ENCODE results near the gene PATJ. TPM values are rescaled to one million over a fixed set of nuclear protein-coding genes. Genes with fewer than 3 reads are reported as not detected.
"Not testable (repeated sequence)": the region's sequence is repeated elsewhere in the genome, so short reads cannot be mapped to it uniquely, and the experiment has no call there.

Gene PATJ
- total RNA-seq, 2 donors from 2014 or later: 42.7 to 67.5 TPM

- TF ChIP-seq POLR2AphosphoS5 (IDR thresholded peaks at IDR 0.05) (peak; percentile 90), CTCF (IDR thresholded peaks at IDR 0.05) (no peak)
- H3K4me1 ChIP-seq (replicated peaks): peaks cover 6% of the 10 kb centered on the region
- 26% methylated on average over 3 of the region's 3 CpGs for WGBS
- no peaks in the 10 kb centered on the region for H3K36me3 ChIP-seq
- no peaks in the 10 kb centered on the region for H3K9me3 ChIP-seq
- H3K27ac ChIP-seq: peak overlapping the region; percentile 71 to 76
- intact Hi-C loops (cut with DNase I): no loop called here
- no peaks in the 10 kb centered on the region for H3K27me3 ChIP-seq (replicated peaks; ENCODE audit: insufficient read depth)
- peak; percentile 64 for DNase-seq (ENCODE audit: low spot score)
- no peak overlapping the region for H3K4me3 ChIP-seq
These were observed 94.4 kb downstream of the PATJ start for GRCh38 chr1:61836649-61837048.

- H3K27me3 ChIP-seq (replicated peaks; ENCODE audit: insufficient read depth); H3K4me3 ChIP-seq; H3K36me3 ChIP-seq; intact Hi-C loops (cut with DNase I); H3K4me1 ChIP-seq (replicated peaks); H3K9me3 ChIP-seq; DNase-seq (ENCODE audit: low spot score): not testable (repeated sequence)
- 90% methylated on average over 6 of the region's 6 CpGs for WGBS
- peak overlapping the region; percentile 71 to 76 for H3K27ac ChIP-seq
These were observed 95.3 kb downstream of the PATJ start for GRCh38 chr1:61837607-61838006.

GRCh38 chr1:61839679-61840078 is 97.4 kb downstream of the PATJ start:
- 60% methylated on average over 2 of the region's 2 CpGs for WGBS
- Histone ChIP-seq H3K36me3 (no peaks in the 10 kb centered on the region), H3K4me1 (replicated peaks) (peaks cover 6% of the 10 kb centered on the region), H3K27ac (no peak overlapping the region), H3K9me3 (no peaks in the 10 kb centered on the region), H3K27me3 (replicated peaks; ENCODE audit: insufficient read depth) (no peaks in the 10 kb centered on the region), H3K4me3 (no peak overlapping the region)
- TF ChIP-seq POLR2AphosphoS5 (IDR thresholded peaks at IDR 0.05) (no peak), POLR2A (IDR thresholded peaks at IDR 0.05) (no peak), CTCF (IDR thresholded peaks at IDR 0.05) (no peak)
- intact Hi-C loops (cut with DNase I): loop anchor here (5.0 kb wide), 1 partner anchor 97 kb away; the partner anchor contains the start of gene PATJ
- DNase-seq (ENCODE audit: low spot score): no peak

GRCh38 chr1:61842036-61842435 is 99.8 kb downstream of the PATJ start:
- no peak overlapping the region for H3K4me3 ChIP-seq
- 82% methylated on average over 4 of the region's 4 CpGs for WGBS
- TF ChIP-seq CTCF (IDR thresholded peaks at IDR 0.05) (no peak), POLR2AphosphoS5 (IDR thresholded peaks at IDR 0.05) (no peak), POLR2A (IDR thresholded peaks at IDR 0.05) (no peak)
- H3K36me3 ChIP-seq: no peaks in the 10 kb centered on the region
- DNase-seq (ENCODE audit: low spot score): no peak
- intact Hi-C loops (cut with DNase I): loop anchor here (5.0 kb wide), 1 partner anchor 100 kb away; the partner anchor contains the start of gene PATJ
- H3K9me3 ChIP-seq: no peaks in the 10 kb centered on the region
- no peaks in the 10 kb centered on the region for H3K27me3 ChIP-seq (replicated peaks; ENCODE audit: insufficient read depth)
- H3K4me1 ChIP-seq (replicated peaks): peaks cover 3% of the 10 kb centered on the region
- no peak overlapping the region for H3K27ac ChIP-seq

GRCh38 chr1:61842863-61843514 is 100.7 kb downstream of the PATJ start:
- peak in 1 of 4 experiments; percentile 16 for TF ChIP-seq CTCF (IDR thresholded peaks at IDR 0.05)
- peak; percentile 4 for TF ChIP-seq POLR2AphosphoS5 (IDR thresholded peaks at IDR 0.05)
- no peak for TF ChIP-seq POLR2A (IDR thresholded peaks at IDR 0.05)
- Histone ChIP-seq H3K4me3 (no peak overlapping the region), H3K27ac (peak overlapping the region; percentile 8 to 21), H3K27me3 (replicated peaks; ENCODE audit: insufficient read depth) (no peaks in the 10 kb centered on the region), H3K4me1 (replicated peaks) (no peaks in the 10 kb centered on the region), H3K36me3 (no peaks in the 10 kb centered on the region), H3K9me3 (no peaks in the 10 kb centered on the region)
- intact Hi-C loops (cut with DNase I): loop anchor here (5.0 kb wide), 1 partner anchor 101 kb away; the partner anchor contains the start of gene PATJ
- 48% methylated on average over 2 of the region's 2 CpGs for WGBS
- peak; percentile 23 for DNase-seq (ENCODE audit: low spot score)
